OCI-LY7 (cell line): Measurements from ENCODE around the gene ATP6V0A4. TPM values are rescaled to one million over a fixed set of nuclear protein-coding genes. Genes with fewer than 3 reads are reported as not detected.

Experiments
- BruUV-seq: library from RNA; stranded (reverse); fragments of 400-500 nt; replicated peaks from 2 replicates; lab custom pipeline; 2021; lab: Mats Ljungman, UMichigan
- CTCF ChIA-PET: fragments of 300-600 bp; sonication (Branson Sonifier 250); formaldehyde crosslinking; loops from one replicate; lab custom pipeline; 2022; ENCODE audit warnings: antibody characterized with exemption; ENCODE audit not compliant: unreplicated experiment; lab: Charles Lee
- POLR2A ChIA-PET: fragments of 300-600 bp; sonication (Branson Sonifier 250); formaldehyde crosslinking; loops from one replicate; lab custom pipeline; 2022; ENCODE audit warnings: antibody characterized with exemption; lab: Charles Lee
- DNase-seq: peaks from one replicate; pipeline ENCODE4 v3.0.0-alpha.2; 2015; ENCODE audit warnings: low spot score
- H2AFZ ChIP-seq: fragments of 200-600 bp; sonication (generic), shearing (Covaris generic); 2 replicates; pipeline ENCODE4 v1.6.1; 2014; ENCODE audit warnings: mild to moderate bottlenecking, antibody characterized with exemption, low read length, moderate library complexity
- H3K27ac ChIP-seq: fragments of 200-600 bp; sonication (generic); 2 replicates; pipeline ENCODE4 v1.5.1; 2014; ENCODE audit warnings: mixed run types, low read depth, mild to moderate bottlenecking, moderate library complexity, low read length, inconsistent platforms; ENCODE audit not compliant: poor library complexity, severe bottlenecking
- H3K36me3 ChIP-seq: fragments of 200-600 bp; sonication (generic); 2 replicates; pipeline ENCODE4 v1.6.1; 2014; ENCODE audit warnings: mild to moderate bottlenecking, antibody characterized with exemption, low read length, moderate library complexity, mixed read lengths; ENCODE audit not compliant: insufficient read depth
- H3K4me1 ChIP-seq: fragments of 200-600 bp; sonication (generic); 2 replicates; pipeline ENCODE4 v1.5.1; 2014; ENCODE audit warnings: mild to moderate bottlenecking, low read length; ENCODE audit not compliant: insufficient read depth, poor library complexity, severe bottlenecking
- H3K4me2 ChIP-seq: fragments of 200-600 bp; sonication (generic); 2 replicates; pipeline ENCODE4 v1.6.1; 2014; ENCODE audit warnings: mild to moderate bottlenecking, low read length
- H3K4me3 ChIP-seq: fragments of 200-600 bp; sonication (generic); 2 replicates; pipeline ENCODE4 v1.5.1; 2014; ENCODE audit warnings: mild to moderate bottlenecking, low read depth, low read length; ENCODE audit not compliant: poor library complexity, severe bottlenecking
- H3K79me2 ChIP-seq: fragments of 200-600 bp; sonication (generic); 2 replicates; pipeline ENCODE4 v1.6.1; 2016; ENCODE audit warnings: low read depth, mild to moderate bottlenecking, low read length, moderate library complexity, mixed read lengths; ENCODE audit not compliant: insufficient read depth
- H3K9me2 ChIP-seq: fragments of 200-600 bp; sonication (generic); 2 replicates; pipeline ENCODE4 v1.6.1; 2016; ENCODE audit warnings: mild to moderate bottlenecking, low read length, mixed read lengths; ENCODE audit not compliant: insufficient read depth
- H3K9me3 ChIP-seq: fragments of 200-600 bp; sonication (generic); 2 replicates; pipeline ENCODE4 v1.6.1; 2014; ENCODE audit warnings: mild to moderate bottlenecking, mixed run types, low read length, mixed read lengths
- H4K20me1 ChIP-seq: fragments of 200-600 bp; sonication (generic); 2 replicates; pipeline ENCODE4 v1.6.1; 2014; ENCODE audit warnings: mild to moderate bottlenecking, antibody characterized with exemption, low read length, moderate library complexity, mixed read lengths; ENCODE audit not compliant: insufficient read depth
- EZH2phosphoT487 ChIP-seq: fragments of 200-600 bp; sonication (generic); IDR thresholded peaks from 2 replicates; pipeline ENCODE4 v1.6.1; 2018; ENCODE audit warnings: low read depth, borderline replicate concordance, mild to moderate bottlenecking, mixed run types, antibody characterized with exemption, low read length, moderate library complexity, mixed read lengths
- intact Hi-C: fragments of 100-400 bp; cut with micrococcal nuclease; formaldehyde crosslinking; loops from one replicate; pipeline ENCODE4 v1.10.0; 2022; ENCODE audit not compliant: unreplicated experiment
- total RNA-seq, 2 experiments: library from RNA; depleted of rRNA in 1 of 2; stranded (reverse); fragments of >200 nt in 1 of 2; shearing (Covaris generic) in 1 of 2; gene quantifications; 2 replicates each; pipeline ENCODE4 v1.2.3, GENCODE V29; 2014 to 2022
- TF ChIP-seq, protein P1 (sequence below): fragments of 200-600 bp; sonication (generic); conservative IDR thresholded peaks from 2 replicates; pipeline ENCODE4 v1.5.1; 2014; ENCODE audit warnings: mild to moderate bottlenecking, antibody characterized with exemption, low read length, moderate library complexity, mixed read lengths

Gene ATP6V0A4
- total RNA-seq, 2 experiments from 2014 or later, result not detected

DNA sequence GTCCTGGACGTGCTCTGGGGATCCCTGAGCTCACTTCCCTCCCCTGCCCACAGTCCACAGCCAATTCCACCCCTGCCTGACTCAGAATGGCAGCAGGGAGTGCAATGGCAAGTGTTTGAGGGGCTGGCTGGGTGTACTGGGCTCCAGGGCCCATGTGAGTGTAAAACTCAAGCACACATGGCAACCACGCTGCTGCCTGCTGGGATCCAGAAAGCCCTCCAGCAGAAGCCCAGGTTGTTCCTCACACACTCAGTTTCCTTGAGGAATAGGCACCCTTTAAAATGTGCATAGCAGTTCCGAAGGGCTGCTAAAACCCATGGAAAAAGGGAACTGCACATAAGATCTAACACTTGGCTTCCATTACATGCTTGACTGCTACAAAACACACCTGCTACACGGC, 11.3 kb upstream of the ATP6V0A4 start:
- no peaks in the 10 kb centered on the region for H3K36me3 ChIP-seq
- ChIA-PET CTCF (no interaction called here), POLR2A (interaction anchor here (0.5 kb wide), 1 partner anchor 64 kb away, joined by 3 read pairs; no protein-coding TSS in a partner anchor)
- H3K4me1 ChIP-seq, result no peaks in the 10 kb centered on the region
- DNase-seq, result no peak
- H3K9me3 ChIP-seq, result no peaks in the 10 kb centered on the region
- H3K9me2 ChIP-seq, result no peaks in the 10 kb centered on the region
- no TSS peak for BruUV-seq
- H3K4me3 ChIP-seq, result no peak overlapping the region
- intact Hi-C loops, result no loop called here
- H3K4me2 ChIP-seq, result no peak overlapping the region
- no peaks in the 10 kb centered on the region for H3K79me2 ChIP-seq
- TF ChIP-seq, protein P1, sequence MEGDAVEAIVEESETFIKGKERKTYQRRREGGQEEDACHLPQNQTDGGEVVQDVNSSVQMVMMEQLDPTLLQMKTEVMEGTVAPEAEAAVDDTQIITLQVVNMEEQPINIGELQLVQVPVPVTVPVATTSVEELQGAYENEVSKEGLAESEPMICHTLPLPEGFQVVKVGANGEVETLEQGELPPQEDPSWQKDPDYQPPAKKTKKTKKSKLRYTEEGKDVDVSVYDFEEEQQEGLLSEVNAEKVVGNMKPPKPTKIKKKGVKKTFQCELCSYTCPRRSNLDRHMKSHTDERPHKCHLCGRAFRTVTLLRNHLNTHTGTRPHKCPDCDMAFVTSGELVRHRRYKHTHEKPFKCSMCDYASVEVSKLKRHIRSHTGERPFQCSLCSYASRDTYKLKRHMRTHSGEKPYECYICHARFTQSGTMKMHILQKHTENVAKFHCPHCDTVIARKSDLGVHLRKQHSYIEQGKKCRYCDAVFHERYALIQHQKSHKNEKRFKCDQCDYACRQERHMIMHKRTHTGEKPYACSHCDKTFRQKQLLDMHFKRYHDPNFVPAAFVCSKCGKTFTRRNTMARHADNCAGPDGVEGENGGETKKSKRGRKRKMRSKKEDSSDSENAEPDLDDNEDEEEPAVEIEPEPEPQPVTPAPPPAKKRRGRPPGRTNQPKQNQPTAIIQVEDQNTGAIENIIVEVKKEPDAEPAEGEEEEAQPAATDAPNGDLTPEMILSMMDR, result no peak
- TF ChIP-seq EZH2phosphoT487, result no peak
- no peak overlapping the region for H2AFZ ChIP-seq
- H4K20me1 ChIP-seq, result no peaks in the 10 kb centered on the region
- H3K27ac ChIP-seq, result no peak overlapping the region

DNA sequence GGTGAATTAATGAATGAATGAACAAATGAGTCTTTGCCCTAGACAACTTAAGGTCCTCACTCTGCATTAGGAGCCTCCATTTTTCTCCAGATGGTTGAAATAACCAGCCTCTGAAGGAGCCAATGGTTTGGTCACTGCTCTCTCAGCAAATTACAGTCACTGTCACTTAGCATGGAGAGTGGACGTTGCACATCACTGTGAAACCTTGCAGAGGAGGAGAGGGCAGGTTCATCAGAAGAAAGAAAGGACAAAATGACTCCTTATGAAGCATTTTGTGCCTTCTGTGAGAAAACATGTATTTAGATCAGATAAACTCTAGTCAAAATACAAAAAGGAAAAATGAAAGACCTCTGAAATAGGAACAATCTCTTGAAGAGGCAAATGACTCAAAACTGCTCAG, 6.6 kb upstream of the ATP6V0A4 start:
- no peak overlapping the region for H3K27ac ChIP-seq
- H2AFZ ChIP-seq, result no peak overlapping the region
- H4K20me1 ChIP-seq, result no peaks in the 10 kb centered on the region
- H3K9me3 ChIP-seq, result no peaks in the 10 kb centered on the region
- TF ChIP-seq, protein P1, result no peak
- no peak for TF ChIP-seq EZH2phosphoT487
- POLR2A ChIA-PET, result interaction anchor here (0.6 kb wide), 1 partner anchor 37 kb away, joined by 9 read pairs; no protein-coding TSS in a partner anchor
- H3K4me2 ChIP-seq, result no peak overlapping the region
- H3K4me1 ChIP-seq, result no peaks in the 10 kb centered on the region
- no peak for DNase-seq
- no peaks in the 10 kb centered on the region for H3K9me2 ChIP-seq
- intact Hi-C loops, result no loop called here
- BruUV-seq, result no TSS peak
- CTCF ChIA-PET, result no interaction called here
- H3K4me3 ChIP-seq, result no peak overlapping the region
- no peaks in the 10 kb centered on the region for H3K36me3 ChIP-seq
- no peaks in the 10 kb centered on the region for H3K79me2 ChIP-seq

DNA sequence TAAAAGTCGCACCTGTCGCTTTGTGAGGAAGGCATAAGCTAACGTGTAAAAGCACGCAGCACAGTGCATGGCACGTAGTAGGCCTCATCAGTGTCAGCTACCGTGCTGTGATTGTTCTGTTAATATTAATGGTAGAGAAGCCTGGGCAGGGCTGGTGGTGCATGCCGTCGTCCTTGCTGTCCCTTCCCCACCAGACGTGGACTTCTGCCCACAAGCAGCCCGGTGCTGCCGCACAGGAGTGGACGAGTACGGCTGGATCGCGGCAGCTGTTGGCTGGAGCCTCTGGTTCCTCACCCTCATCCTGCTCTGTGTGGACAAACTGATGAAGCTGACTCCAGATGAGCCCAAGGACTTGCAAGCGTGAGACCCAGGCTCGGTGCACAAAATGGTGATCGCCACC, 4.7 kb upstream of the ATP6V0A4 start:
- no peaks in the 10 kb centered on the region for H3K4me1 ChIP-seq
- POLR2A ChIA-PET, result no interaction called here
- H3K36me3 ChIP-seq, result no peaks in the 10 kb centered on the region
- no peak overlapping the region for H2AFZ ChIP-seq
- no peak for DNase-seq
- no peak overlapping the region for H3K27ac ChIP-seq
- no peaks in the 10 kb centered on the region for H3K9me3 ChIP-seq
- intact Hi-C loops, result no loop called here
- no peaks in the 10 kb centered on the region for H4K20me1 ChIP-seq
- CTCF ChIA-PET, result no interaction called here
- H3K4me3 ChIP-seq, result no peak overlapping the region
- no peak overlapping the region for H3K4me2 ChIP-seq
- no peaks in the 10 kb centered on the region for H3K79me2 ChIP-seq
- H3K9me2 ChIP-seq, result no peaks in the 10 kb centered on the region
- TF ChIP-seq, protein P1, result no peak
- TF ChIP-seq EZH2phosphoT487, result no peak
- BruUV-seq, result no TSS peak
